ENCODE measurements around the gene ANKRD63.

ANKRD63 gene

DNA sequence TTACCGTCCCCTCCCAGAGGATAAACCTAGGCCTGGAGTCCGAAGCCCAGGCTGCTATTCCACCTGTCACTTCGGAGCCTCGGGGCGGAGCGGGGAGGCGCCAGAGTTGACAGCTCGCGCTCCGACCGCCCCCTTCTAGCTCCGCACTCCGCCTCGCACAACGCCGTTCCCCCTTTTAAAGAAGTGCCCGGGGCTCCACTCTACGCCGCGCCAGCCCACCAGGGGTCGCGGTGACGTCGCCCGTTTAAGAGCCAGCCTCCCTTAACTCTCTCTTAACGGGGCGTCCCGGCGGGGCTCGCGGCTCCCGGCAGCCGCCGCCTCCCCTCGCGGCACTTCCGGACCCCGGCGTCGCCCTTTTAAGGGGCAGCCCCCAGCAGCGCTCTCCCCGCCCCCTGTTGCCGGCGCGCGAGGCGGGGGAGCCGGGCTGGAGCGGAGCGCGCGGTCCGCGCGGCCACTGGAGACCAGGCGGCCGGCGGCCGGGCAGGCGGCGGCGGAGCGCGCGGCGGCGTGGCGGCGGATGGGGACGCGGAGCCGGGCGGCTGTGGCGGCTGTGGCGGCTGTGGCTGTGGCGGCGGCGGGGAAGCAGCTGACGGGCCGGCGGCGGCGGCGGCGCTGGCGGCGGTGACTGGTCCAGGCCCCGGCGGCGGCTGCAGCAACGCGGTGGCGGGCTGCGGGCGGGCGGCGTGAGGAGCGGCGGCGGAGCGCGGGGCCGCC lies 40.5 kb upstream of the ANKRD63 start, which contains the start of gene INAFM2:
TSS of gene INAFM2 (plus strand) at position 454 of the 714 bp plus-strand sequence. CDS start 364 bp downstream, outside the sequence.
- Histone ChIP-seq H3K4me1 (ENCODE audit: insufficient read depth, low read length) (peaks cover 31% of the 10 kb centered on the region), H2AFZ (ENCODE audit: low read depth, low read length) (peak within 1 kb of the TSS; percentile 64)

DNA sequence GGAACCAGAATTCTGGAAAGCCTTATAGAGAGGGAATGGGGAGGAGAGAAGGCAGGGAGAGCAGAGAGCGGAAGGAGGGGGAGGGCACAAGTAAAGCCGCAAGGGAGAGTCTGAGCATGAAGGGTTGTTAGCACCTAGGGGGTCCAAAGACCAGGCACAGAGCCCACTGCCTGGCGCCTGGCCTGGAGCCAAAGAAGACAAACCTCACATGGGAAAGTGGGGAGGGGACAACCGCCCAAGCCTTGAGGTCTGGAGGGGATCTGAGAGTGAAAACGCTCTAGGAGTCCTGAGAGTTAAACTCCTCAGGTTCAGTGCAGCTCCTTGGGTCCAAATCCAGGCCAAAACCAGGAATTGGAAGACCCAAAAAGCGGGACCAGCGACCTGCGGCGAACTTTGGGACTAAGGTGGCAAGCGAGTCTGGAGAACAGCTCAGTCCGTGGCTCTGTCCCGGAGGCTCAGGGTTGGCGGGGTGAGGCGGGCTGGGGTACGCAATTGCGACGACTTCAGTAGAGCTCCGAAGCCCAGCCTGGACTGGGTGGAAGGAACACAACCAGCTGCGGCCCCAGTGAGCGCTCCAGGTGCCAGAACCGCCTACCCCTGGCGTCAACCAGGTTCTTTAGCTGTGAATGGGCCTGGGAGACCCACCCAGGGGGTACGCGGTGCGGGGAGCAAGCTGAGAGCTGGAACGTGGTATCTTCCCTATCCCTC lies 39.8 kb upstream of the ANKRD63 start:
- Histone ChIP-seq H3K4me2 (ENCODE audit: insufficient read depth, low read length) (peak overlapping the region; percentile 94), H3K27me3 (ENCODE audit: insufficient read depth, low read length, poor library complexity) (no peaks in the 10 kb centered on the region), H3K9ac (ENCODE audit: low read depth, low read length) (peak overlapping the region; percentile 29), H3K79me2 (ENCODE audit: insufficient read depth, low read length) (no peaks in the 10 kb centered on the region), H2AFZ (ENCODE audit: low read depth, low read length) (peak overlapping the region; percentile 61), H3K27ac (ENCODE audit: low read length) (no peak overlapping the region), H3K9me3 (ENCODE audit: insufficient read depth, low read length, severe bottlenecking) (no peaks in the 10 kb centered on the region), H3K4me1 (ENCODE audit: insufficient read depth, low read length) (peaks cover 31% of the 10 kb centered on the region), H4K20me1 (ENCODE audit: insufficient read depth, low read length) (no peaks in the 10 kb centered on the region), H3K4me3 (ENCODE audit: low read depth in 1 of 2, low read length in 2 of 2) (peak overlapping the region in 1 of 2 experiments; percentile 75; a peak in 2 of 4 replicates), H3K36me3 (ENCODE audit: insufficient read depth, low read length) (peaks cover 5% of the 10 kb centered on the region; the same call in 1 of the 2 replicates)
- ATAC-seq (ENCODE audit: insufficient read depth, low read depth) (no peak), DNase-seq (no peak)
- TF ChIP-seq EZH2 (IDR thresholded peaks at IDR 0.05; ENCODE audit: borderline replicate concordance, low read depth, low read length, severe bottlenecking), result no peak
- TF ChIP-seq, protein P1, sequence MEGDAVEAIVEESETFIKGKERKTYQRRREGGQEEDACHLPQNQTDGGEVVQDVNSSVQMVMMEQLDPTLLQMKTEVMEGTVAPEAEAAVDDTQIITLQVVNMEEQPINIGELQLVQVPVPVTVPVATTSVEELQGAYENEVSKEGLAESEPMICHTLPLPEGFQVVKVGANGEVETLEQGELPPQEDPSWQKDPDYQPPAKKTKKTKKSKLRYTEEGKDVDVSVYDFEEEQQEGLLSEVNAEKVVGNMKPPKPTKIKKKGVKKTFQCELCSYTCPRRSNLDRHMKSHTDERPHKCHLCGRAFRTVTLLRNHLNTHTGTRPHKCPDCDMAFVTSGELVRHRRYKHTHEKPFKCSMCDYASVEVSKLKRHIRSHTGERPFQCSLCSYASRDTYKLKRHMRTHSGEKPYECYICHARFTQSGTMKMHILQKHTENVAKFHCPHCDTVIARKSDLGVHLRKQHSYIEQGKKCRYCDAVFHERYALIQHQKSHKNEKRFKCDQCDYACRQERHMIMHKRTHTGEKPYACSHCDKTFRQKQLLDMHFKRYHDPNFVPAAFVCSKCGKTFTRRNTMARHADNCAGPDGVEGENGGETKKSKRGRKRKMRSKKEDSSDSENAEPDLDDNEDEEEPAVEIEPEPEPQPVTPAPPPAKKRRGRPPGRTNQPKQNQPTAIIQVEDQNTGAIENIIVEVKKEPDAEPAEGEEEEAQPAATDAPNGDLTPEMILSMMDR (IDR thresholded peaks at IDR 0.05; ENCODE audit: borderline replicate concordance, extremely low read depth, low read length, poor library complexity, severe bottlenecking), result no peak

More for the DNA sequence above, 40.5 kb upstream of the ANKRD63 start, which contains the start of gene INAFM2:
- TF ChIP-seq EZH2 (IDR thresholded peaks at IDR 0.05; ENCODE audit: borderline replicate concordance, low read depth, low read length, severe bottlenecking), result no peak
- TF ChIP-seq, protein P1 (IDR thresholded peaks at IDR 0.05; ENCODE audit: borderline replicate concordance, extremely low read depth, low read length, poor library complexity, severe bottlenecking), result peak; percentile 61
- DNase-seq (peak; percentile 95), ATAC-seq (ENCODE audit: insufficient read depth, low read depth) (peak; percentile 98)
- H3K79me2 ChIP-seq (ENCODE audit: insufficient read depth, low read length), result no peaks in the 10 kb centered on the region
- H3K4me3 ChIP-seq (ENCODE audit: low read depth in 1 of 2, low read length in 2 of 2), result peak within 1 kb of the TSS; percentile 25 to 75; a peak in 3 of 4 replicates
- H4K20me1 ChIP-seq (ENCODE audit: insufficient read depth, low read length), result no peaks in the 10 kb centered on the region
- H3K9me3 ChIP-seq (ENCODE audit: insufficient read depth, low read length, severe bottlenecking), result no peaks in the 10 kb centered on the region
- H3K36me3 ChIP-seq (ENCODE audit: insufficient read depth, low read length), result peaks cover 5% of the 10 kb centered on the region; the same call in 1 of the 2 replicates
- H3K27ac ChIP-seq (ENCODE audit: low read length), result no peak within 1 kb of the TSS
- H3K27me3 ChIP-seq (ENCODE audit: insufficient read depth, low read length, poor library complexity), result no peaks in the 10 kb centered on the region
- peak within 1 kb of the TSS; percentile 94 for H3K4me2 ChIP-seq (ENCODE audit: insufficient read depth, low read length)
- peak within 1 kb of the TSS; percentile 61 for H3K9ac ChIP-seq (ENCODE audit: low read depth, low read length)

DNA sequence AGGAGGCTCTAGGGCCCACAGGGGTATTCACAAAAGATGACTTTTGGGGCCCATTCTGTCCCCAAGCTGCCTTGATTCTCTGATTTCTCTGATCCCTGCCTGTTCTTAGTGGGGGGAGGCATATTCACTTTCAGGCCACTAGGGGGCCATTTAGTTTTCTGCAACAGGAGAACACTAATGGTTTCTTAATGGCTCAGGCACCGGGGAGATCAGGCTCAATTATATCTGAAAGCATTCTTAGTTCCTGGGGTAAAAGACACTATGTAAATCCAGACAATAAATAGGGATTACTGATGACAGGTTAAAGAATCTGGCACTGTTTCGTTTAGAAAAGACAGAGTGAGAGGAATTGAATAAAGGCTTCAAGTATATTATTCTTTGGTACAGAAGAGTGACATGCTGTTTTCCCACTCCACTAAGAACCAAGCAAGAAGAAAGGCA lies 38.1 kb upstream of the ANKRD63 start:
- H4K20me1 ChIP-seq (ENCODE audit: insufficient read depth, low read length), result no peaks in the 10 kb centered on the region
- H3K27ac ChIP-seq (ENCODE audit: low read length), result no peak overlapping the region
- DNase-seq, result peak; percentile 65

More for the DNA sequence above, 38.1 kb upstream of the ANKRD63 start:
- TF ChIP-seq, protein P1 (IDR thresholded peaks at IDR 0.05; ENCODE audit: borderline replicate concordance, extremely low read depth, low read length, poor library complexity, severe bottlenecking), result peak; percentile 87
- no peak for TF ChIP-seq EZH2 (IDR thresholded peaks at IDR 0.05; ENCODE audit: borderline replicate concordance, low read depth, low read length, severe bottlenecking)
- H3K27me3 ChIP-seq (ENCODE audit: insufficient read depth, low read length, poor library complexity), result peaks cover 4% of the 10 kb centered on the region
- no peaks in the 10 kb centered on the region for H3K79me2 ChIP-seq (ENCODE audit: insufficient read depth, low read length)
- H3K9ac ChIP-seq (ENCODE audit: low read depth, low read length), result no peak overlapping the region
- H3K4me2 ChIP-seq (ENCODE audit: insufficient read depth, low read length), result no peak overlapping the region
- peak; percentile 45 for ATAC-seq (ENCODE audit: insufficient read depth, low read depth)
- H3K36me3 ChIP-seq (ENCODE audit: insufficient read depth, low read length), result no peaks in the 10 kb centered on the region
- peaks cover 31% of the 10 kb centered on the region for H3K4me1 ChIP-seq (ENCODE audit: insufficient read depth, low read length)
- no peaks in the 10 kb centered on the region for H3K9me3 ChIP-seq (ENCODE audit: insufficient read depth, low read length, severe bottlenecking)
- H3K4me3 ChIP-seq (ENCODE audit: low read depth in 1 of 2, low read length in 2 of 2), result no peak overlapping the region
- H2AFZ ChIP-seq (ENCODE audit: low read depth, low read length), result no peak overlapping the region; the same call in 1 of the 2 replicates
